ENCODE results near the gene CREB3. TPM values are rescaled to one million over a fixed set of nuclear protein-coding genes. Genes with fewer than 3 reads are reported as not detected.

Gene CREB3
- total RNA-seq, 1 donor from 2014 or later: 39.0 TPM

DNA sequence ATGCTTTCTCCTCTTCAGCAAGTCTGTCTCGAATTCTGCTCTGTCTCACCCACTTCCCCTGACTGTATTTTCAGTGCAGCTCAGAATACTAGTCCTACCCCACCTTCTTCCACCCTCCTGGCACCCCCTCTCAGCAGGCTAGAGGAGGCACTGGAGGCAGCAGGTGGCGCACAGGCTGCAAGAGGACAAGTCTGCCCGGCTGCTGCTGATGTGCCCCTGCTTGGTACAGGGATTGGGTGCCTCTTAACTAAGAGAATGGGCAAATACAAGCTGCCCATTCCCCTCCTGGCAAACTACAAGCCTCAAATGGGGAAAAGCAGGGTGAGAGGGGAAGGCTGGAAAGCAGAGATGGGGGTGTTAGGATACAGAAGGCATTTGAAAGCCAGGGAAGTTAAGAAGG lies 5.5 kb upstream of the CREB3 start:
- DNase-seq (ENCODE audit: extremely low spot score, unreplicated experiment): no peak
- H3K27me3 Mint-ChIP-seq (ENCODE audit: unreplicated experiment): no peaks in the 10 kb centered on the region
- H3K36me3 Mint-ChIP-seq (ENCODE audit: unreplicated experiment): peaks cover 30% of the 10 kb centered on the region
- TF ChIP-seq, protein P1, sequence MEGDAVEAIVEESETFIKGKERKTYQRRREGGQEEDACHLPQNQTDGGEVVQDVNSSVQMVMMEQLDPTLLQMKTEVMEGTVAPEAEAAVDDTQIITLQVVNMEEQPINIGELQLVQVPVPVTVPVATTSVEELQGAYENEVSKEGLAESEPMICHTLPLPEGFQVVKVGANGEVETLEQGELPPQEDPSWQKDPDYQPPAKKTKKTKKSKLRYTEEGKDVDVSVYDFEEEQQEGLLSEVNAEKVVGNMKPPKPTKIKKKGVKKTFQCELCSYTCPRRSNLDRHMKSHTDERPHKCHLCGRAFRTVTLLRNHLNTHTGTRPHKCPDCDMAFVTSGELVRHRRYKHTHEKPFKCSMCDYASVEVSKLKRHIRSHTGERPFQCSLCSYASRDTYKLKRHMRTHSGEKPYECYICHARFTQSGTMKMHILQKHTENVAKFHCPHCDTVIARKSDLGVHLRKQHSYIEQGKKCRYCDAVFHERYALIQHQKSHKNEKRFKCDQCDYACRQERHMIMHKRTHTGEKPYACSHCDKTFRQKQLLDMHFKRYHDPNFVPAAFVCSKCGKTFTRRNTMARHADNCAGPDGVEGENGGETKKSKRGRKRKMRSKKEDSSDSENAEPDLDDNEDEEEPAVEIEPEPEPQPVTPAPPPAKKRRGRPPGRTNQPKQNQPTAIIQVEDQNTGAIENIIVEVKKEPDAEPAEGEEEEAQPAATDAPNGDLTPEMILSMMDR (IDR thresholded peaks at IDR 0.05): no peak
- H3K4me1 Mint-ChIP-seq (ENCODE audit: unreplicated experiment): peaks cover 12% of the 10 kb centered on the region
- no peak overlapping the region for H3K4me3 Mint-ChIP-seq (ENCODE audit: unreplicated experiment)
- no peak overlapping the region for H3K27ac Mint-ChIP-seq (ENCODE audit: unreplicated experiment)
- no peaks in the 10 kb centered on the region for H3K9me3 Mint-ChIP-seq (ENCODE audit: unreplicated experiment)

DNA sequence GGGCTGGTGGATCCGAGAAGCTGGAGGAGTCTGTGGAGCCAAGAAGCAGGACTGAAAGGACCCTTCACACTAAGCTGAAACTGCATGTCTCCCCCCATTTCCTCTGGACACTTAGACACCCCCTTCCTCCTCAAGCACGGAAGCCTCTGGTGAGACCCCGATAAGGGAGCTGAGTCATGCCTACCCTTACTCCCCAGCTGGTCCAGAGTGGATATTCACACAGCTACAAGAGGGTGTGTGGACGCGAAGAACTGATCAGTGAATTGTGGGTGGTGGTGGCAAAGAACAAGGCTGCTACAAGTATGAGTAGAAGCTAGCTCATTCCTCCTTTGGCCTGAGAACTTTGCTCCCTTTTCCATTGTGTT lies 4.8 kb upstream of the CREB3 start:
- H3K27me3 Mint-ChIP-seq (ENCODE audit: unreplicated experiment): no peaks in the 10 kb centered on the region
- no peak overlapping the region for H3K27ac Mint-ChIP-seq (ENCODE audit: unreplicated experiment)
- H3K9me3 Mint-ChIP-seq (ENCODE audit: unreplicated experiment): no peaks in the 10 kb centered on the region
- no peak for DNase-seq (ENCODE audit: extremely low spot score, unreplicated experiment)
- TF ChIP-seq, protein P1 (IDR thresholded peaks at IDR 0.05): no peak
- H3K4me1 Mint-ChIP-seq (ENCODE audit: unreplicated experiment): peaks cover 12% of the 10 kb centered on the region
- H3K4me3 Mint-ChIP-seq (ENCODE audit: unreplicated experiment): no peak overlapping the region
- H3K36me3 Mint-ChIP-seq (ENCODE audit: unreplicated experiment): peaks cover 24% of the 10 kb centered on the region

DNA sequence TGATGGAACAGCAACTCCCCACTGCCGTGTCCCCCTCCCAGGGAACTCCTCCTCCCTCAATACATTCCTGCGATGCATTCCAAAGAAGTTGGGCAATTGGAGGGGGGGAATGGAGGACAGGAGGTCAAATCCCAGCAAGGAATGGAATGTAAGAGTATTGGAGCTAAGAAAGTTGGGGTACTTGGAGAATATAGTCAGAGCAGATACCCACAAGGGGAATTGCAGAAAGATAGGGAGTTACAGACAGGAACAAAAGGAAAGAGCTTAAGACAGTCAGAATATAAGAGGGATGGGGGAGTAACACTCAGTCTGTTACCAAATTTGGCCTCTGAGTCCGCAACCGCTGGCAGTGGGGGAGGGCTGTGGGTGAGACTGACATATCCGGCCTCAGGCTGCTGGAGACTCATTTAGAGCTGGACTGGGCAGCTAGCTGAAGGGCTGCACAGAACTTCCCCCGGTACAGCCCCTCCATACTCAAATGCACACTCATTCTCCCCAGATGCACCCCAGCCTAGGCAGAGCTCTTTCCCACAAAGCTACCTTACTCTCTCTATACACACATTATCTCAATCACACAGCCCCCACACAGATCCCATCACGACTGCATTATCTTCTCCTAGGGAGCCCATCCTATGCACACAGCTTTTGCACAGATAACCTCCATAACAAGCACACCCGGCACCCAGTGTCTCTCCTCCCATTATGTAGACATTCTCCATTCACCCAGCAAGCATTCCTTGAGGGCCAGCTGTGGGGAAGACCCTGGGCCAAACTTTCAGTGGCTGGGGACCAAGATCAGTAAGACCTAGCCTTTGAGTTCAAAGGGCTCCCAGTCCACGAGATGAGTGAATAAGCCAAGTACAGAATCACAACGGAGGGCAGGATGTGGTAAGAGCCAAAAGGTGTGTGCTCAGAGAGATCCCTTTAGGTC lies 4.2 kb upstream of the CREB3 start:
- H3K27me3 Mint-ChIP-seq (ENCODE audit: unreplicated experiment): no peaks in the 10 kb centered on the region
- H3K27ac Mint-ChIP-seq (ENCODE audit: unreplicated experiment): no peak overlapping the region
- DNase-seq (ENCODE audit: extremely low spot score, unreplicated experiment): no peak
- TF ChIP-seq, protein P1 (IDR thresholded peaks at IDR 0.05): no peak
- no peaks in the 10 kb centered on the region for H3K9me3 Mint-ChIP-seq (ENCODE audit: unreplicated experiment)
- peaks cover 17% of the 10 kb centered on the region for H3K4me1 Mint-ChIP-seq (ENCODE audit: unreplicated experiment)
- H3K4me3 Mint-ChIP-seq (ENCODE audit: unreplicated experiment): no peak overlapping the region
- H3K36me3 Mint-ChIP-seq (ENCODE audit: unreplicated experiment): peaks cover 19% of the 10 kb centered on the region

DNA sequence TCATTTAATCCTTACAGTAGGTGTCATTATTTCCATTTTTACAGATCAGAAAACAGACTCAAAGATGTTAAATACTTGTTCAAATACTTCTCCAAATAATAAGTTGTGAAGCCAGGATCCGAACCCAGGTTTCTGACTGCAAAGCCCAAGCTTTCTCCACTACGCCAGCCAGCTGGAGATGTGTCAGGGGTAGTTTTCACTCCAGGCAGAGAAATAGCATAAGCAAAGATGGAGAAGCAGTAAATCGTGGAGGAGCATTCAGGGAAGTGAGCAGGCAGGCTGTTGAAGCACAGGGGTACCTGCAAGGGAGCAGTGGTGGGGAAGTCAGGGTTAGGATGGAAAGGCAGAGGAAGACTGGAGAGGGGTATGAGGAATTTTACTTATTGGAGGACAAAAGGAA lies 3.4 kb upstream of the CREB3 start:
- Mint-ChIP-seq H3K27ac (ENCODE audit: unreplicated experiment) (no peak overlapping the region), H3K9me3 (ENCODE audit: unreplicated experiment) (no peaks in the 10 kb centered on the region), H3K4me3 (ENCODE audit: unreplicated experiment) (no peak overlapping the region), H3K27me3 (ENCODE audit: unreplicated experiment) (no peaks in the 10 kb centered on the region), H3K4me1 (ENCODE audit: unreplicated experiment) (peaks cover 25% of the 10 kb centered on the region), H3K36me3 (ENCODE audit: unreplicated experiment) (peaks cover 13% of the 10 kb centered on the region)
- TF ChIP-seq, protein P1 (IDR thresholded peaks at IDR 0.05): no peak
- no peak for DNase-seq (ENCODE audit: extremely low spot score, unreplicated experiment)

DNA sequence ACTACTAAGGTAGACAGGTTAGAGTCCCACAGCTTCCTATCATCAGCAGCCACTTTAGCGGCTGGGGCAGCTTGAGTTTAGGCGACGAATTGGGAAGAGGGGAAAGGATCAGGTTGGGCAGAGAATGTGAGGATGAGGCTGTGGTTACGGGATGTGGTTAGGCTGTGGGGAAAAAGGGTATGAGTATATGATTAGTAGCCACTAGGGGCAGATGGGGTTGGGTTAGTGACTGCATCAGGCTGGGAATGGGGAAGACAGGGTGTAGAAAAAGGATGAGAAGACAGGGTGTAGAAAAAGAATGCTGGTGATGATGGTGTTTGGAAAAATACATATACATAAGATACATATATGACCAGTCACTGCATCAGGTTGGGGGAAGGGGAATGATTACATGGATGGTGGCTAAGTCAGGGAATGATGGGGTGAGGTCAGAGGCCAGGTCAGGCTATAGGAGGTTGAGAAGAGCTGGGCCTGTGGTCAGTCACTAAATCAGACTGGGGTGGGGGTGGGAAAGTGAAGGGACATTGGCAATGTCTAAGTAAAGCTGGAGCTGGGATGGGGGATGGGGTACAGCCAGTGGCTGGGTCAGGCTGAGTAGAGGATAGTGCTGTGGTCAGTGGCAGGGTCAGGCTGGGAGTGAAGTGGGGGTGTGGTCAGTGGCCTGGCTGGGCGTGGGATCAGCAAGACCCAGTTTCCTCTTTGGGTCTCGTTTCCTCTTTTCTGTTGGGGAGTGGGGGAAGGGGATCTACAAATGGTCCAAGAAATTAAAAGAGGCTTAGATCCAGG lies 2.6 kb upstream of the CREB3 start:
- TF ChIP-seq, protein P1 (IDR thresholded peaks at IDR 0.05): peak; percentile 68
- peaks cover 6% of the 10 kb centered on the region for H3K36me3 Mint-ChIP-seq (ENCODE audit: unreplicated experiment)
- no peak for DNase-seq (ENCODE audit: extremely low spot score, unreplicated experiment)
- H3K27me3 Mint-ChIP-seq (ENCODE audit: unreplicated experiment): no peaks in the 10 kb centered on the region
- no peak overlapping the region for H3K4me3 Mint-ChIP-seq (ENCODE audit: unreplicated experiment)
- no peaks in the 10 kb centered on the region for H3K9me3 Mint-ChIP-seq (ENCODE audit: unreplicated experiment)
- H3K27ac Mint-ChIP-seq (ENCODE audit: unreplicated experiment): no peak overlapping the region
- peaks cover 28% of the 10 kb centered on the region for H3K4me1 Mint-ChIP-seq (ENCODE audit: unreplicated experiment)
